ENCODE measurements around the gene RIT1. TPM values are rescaled to one million over a fixed set of nuclear protein-coding genes. Genes with fewer than 3 reads are reported as not detected.

The RIT1 gene
- total and polyA plus RNA-seq, 2 donors (not counting 3 experiments of a cell fraction or from before 2014, with no cell fraction given) = 46.4 to 65.5 TPM

GRCh38 chr1:155960081-155960745 lies 49.1 kb upstream of the RIT1 start:
- no peak overlapping the region for H3K4me3 ChIP-seq (replicated peaks in 1 of 3; ENCODE audit: insufficient read depth in 1 of 3, low read depth in 1 of 3, low read length in 3 of 3)
- no peak for FAIRE-seq
- intact Hi-C loops (cut with micrococcal nuclease) (loop anchor here (10.0 kb wide), 1 partner anchor 175 kb away; no protein-coding TSS in a partner anchor), dilution Hi-C loops (cut with MboI; ENCODE audit: extremely low pct_ligation_motif_present, low sequenced_read_pairs) (no loop called here)
- CTCF ChIA-PET = interaction anchor here (1.3 to 4.6 kb wide), 5 partner anchors 11 to 30 kb away, joined by 3 to 138 read pairs (median 20); partner anchors contain the start of gene ARHGEF2
- H3K79me2 ChIP-seq (ENCODE audit: control insufficient read depth, insufficient read depth, low read length) = peaks cover 19% of the 10 kb centered on the region
- peaks cover 33 to 52% of the 10 kb centered on the region in 2 experiments for H3K36me3 ChIP-seq (ENCODE audit: control insufficient read depth in 2 of 2, extremely low read depth in 1 of 2, insufficient read depth in 2 of 2, low read length in 2 of 2)
- no peak for DNase-seq (ENCODE audit: low read depth, low spot score)
- no peak overlapping the region for H3K4me2 ChIP-seq (ENCODE audit: insufficient read depth, low read length)
- no peaks in the 10 kb centered on the region for H3K27me3 ChIP-seq (ENCODE audit: control insufficient read depth in 2 of 2, insufficient read depth in 2 of 2, low read length in 2 of 2)
- TF ChIP-seq POLR2AphosphoS5 (IDR thresholded peaks at IDR 0.05; ENCODE audit: insufficient read depth, low read depth, low read length) (no peak), EZH2 (IDR thresholded peaks at IDR 0.05; ENCODE audit: borderline replicate concordance, low read depth, low read length, severe bottlenecking) (no peak), MYC (IDR thresholded peaks at IDR 0.05; ENCODE audit: low read depth, low read length) (no peak), GATA2 (IDR thresholded peaks at IDR 0.05; ENCODE audit: insufficient read depth, insufficient read length, low read depth, low read length) (no peak), MAX (IDR thresholded peaks at IDR 0.05; ENCODE audit: insufficient read depth, insufficient read length) (no peak)
- TF ChIP-seq, protein P1, sequence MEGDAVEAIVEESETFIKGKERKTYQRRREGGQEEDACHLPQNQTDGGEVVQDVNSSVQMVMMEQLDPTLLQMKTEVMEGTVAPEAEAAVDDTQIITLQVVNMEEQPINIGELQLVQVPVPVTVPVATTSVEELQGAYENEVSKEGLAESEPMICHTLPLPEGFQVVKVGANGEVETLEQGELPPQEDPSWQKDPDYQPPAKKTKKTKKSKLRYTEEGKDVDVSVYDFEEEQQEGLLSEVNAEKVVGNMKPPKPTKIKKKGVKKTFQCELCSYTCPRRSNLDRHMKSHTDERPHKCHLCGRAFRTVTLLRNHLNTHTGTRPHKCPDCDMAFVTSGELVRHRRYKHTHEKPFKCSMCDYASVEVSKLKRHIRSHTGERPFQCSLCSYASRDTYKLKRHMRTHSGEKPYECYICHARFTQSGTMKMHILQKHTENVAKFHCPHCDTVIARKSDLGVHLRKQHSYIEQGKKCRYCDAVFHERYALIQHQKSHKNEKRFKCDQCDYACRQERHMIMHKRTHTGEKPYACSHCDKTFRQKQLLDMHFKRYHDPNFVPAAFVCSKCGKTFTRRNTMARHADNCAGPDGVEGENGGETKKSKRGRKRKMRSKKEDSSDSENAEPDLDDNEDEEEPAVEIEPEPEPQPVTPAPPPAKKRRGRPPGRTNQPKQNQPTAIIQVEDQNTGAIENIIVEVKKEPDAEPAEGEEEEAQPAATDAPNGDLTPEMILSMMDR (IDR thresholded peaks at IDR 0.05; ENCODE audit: extremely low read depth in 1 of 2, insufficient read depth in 1 of 2, low read depth in 1 of 2, low read length in 2 of 2) = no peak
- POLR2A ChIA-PET = interaction anchor here (0.7 kb wide), 1 partner anchor 126 kb away, joined by 6 read pairs; no protein-coding TSS in a partner anchor
- H3K27ac ChIP-seq (ENCODE audit: insufficient read depth, low read depth, low read length) = peak overlapping the region; percentile 14
- H2AFZ ChIP-seq (ENCODE audit: low read depth, low read length) = no peak overlapping the region
- no peaks in the 10 kb centered on the region for H4K20me1 ChIP-seq (replicated peaks; ENCODE audit: control insufficient read depth, extremely low read depth, insufficient read depth, low read length)
- H3K9me1 ChIP-seq (replicated peaks; ENCODE audit: control insufficient read depth, extremely low read depth, insufficient read depth, low read length) = no peaks in the 10 kb centered on the region
- BruUV-seq (replicated peaks) = no TSS peak
- no peak overlapping the region for H3K9ac ChIP-seq (replicated peaks; ENCODE audit: extremely low read depth, insufficient read depth, low read length)
- H3K9me3 ChIP-seq (replicated peaks; ENCODE audit: control insufficient read depth, insufficient read depth, low read length) = no peaks in the 10 kb centered on the region
- peaks cover 16% of the 10 kb centered on the region for H3K4me1 ChIP-seq (ENCODE audit: control insufficient read depth, extremely low read depth, insufficient read depth, low read length)
